HG03159 (cell line): ENCODE measurements around the gene PLEKHB2.
"Not testable (repeated sequence)": the region's sequence is repeated elsewhere in the genome, so short reads cannot be mapped to it uniquely, and the experiment has no call there.

Experiments used
- ATAC-seq: cut with Tn5 transposase; IDR thresholded peaks from one replicate; pipeline ENCODE4 v1.9.1; 2021; ENCODE audit warnings: mild to moderate bottlenecking, moderate library complexity; ENCODE audit not compliant: unreplicated experiment

Gene PLEKHB2

GRCh38 chr2:131093696-131094462 is 11.3 kb upstream of the PLEKHB2 start:
- ATAC-seq, result peak; percentile 72

DNA sequence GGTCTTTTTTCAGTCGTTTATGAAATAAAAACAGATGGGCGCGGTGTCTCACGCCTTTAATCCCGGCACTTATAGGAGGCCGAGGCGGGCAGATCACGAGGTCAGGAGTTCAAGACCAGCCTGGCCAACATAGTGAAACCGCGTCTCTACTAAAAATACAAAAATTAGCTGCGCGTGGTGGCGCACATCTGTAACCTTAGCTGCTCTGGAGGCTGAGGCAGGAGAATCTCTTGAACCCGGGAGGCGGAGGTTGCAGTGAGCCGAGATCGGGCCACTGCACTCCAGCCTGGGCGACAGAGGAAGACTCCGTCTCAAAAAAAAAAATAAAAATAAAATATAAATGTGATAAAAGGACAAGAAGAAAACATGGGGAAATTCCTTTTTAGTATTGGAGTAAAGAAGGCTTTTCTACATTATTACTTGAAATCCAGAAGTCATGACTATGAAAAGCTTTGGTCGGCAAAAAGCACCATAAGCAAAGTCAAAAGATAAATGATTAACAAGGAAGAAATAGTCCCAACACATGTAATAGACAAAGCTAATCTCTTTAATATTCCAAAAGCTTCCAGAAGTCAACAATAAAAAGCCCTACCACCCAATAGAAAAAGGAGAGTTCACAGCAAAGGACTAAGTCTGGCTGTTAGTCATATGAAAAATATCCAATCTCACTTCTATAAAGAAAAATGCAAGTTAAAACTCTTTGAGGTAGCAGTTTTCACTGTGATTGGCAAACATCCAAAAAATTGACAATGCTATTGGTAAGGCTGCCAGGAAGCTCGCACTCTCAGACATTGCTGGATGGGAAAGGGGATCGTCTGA is 10.5 kb upstream of the PLEKHB2 start:
- ATAC-seq, result no peak

DNA sequence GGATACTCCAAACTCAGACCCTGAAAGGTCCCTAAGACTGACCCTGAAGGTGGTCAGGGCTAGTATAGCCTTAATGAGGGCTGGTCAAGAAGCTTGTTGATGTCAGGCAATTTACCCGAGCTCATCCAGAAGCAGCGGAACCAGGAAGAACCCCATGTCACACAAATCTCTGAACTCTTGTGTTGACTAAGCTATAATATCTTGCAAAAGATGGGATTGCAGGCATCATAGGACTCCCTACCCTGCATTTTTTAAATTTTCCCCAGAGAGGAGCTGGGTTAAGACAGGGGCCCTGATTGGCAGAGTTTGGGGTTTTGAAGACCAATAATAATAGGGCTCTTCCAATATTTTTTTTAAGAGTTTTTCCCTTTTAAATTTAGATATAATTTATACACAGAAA is 2.0 kb upstream of the PLEKHB2 start:
- ATAC-seq, result no peak

- ATAC-seq, result peak; percentile 78
These were observed 515 bp upstream of the PLEKHB2 start for GRCh38 chr2:131104487-131105155.

GRCh38 chr2:131105950-131106801 is 1.0 kb downstream of the PLEKHB2 start:
- ATAC-seq, result peak; percentile 33

GRCh38 chr2:131112529-131112928 is 7.4 kb downstream of the PLEKHB2 start:
- ATAC-seq, result no peak

- no peak for ATAC-seq
These were observed 8.6 kb downstream of the PLEKHB2 start for GRCh38 chr2:131113566-131114227.

- ATAC-seq, result not testable (repeated sequence)
These were observed 9.8 kb downstream of the PLEKHB2 start for GRCh38 chr2:131114950-131115349.

- no peak for ATAC-seq
These were observed 10.6 kb downstream of the PLEKHB2 start for GRCh38 chr2:131115752-131116151.

DNA sequence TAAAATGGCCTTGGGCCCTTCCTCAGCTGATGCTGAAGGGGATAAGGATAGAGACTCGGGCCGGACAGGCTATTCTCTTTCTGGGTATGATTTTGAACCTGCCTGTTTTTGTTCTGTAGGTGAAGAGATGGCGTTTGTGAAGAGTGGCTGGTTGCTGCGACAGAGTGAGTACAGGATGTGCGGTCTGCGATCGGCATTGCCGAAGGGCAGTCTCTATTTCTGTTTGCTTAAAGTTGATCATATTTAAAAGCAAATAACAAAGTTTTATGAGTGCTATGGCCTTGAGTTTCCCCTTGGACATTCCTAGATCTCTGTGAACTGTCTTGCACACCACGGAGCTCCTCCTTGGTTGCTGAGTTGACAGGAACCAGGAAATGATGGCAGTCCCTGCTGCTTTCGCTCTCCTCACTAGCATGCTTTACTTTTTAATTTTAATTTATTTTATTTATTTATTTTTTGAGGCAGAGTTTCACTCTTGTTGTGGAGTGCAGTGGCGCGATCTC is 15.7 kb downstream of the PLEKHB2 start:
- ATAC-seq, result no peak

DNA sequence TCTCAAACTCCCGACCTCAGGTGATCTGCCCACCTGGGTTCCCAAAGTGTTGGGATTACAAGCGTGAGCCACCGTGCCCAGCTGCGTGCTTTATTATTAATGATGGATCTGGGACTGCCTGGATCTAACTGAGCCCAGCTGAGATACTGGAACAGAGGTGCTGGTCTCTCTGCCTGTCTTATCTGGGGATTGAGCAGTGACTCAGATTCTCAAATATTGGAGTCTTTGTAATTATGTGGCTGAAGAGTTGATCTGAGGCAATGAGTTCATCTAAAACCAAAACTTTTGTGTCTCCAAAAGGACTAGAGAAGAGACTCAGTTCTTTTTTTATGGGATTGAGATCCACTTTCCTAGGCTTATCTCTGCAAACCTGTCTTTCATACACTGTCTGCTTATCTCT is 16.3 kb downstream of the PLEKHB2 start:
- no peak for ATAC-seq

GRCh38 chr2:131122496-131122895 is 17.4 kb downstream of the PLEKHB2 start:
- no peak for ATAC-seq

DNA sequence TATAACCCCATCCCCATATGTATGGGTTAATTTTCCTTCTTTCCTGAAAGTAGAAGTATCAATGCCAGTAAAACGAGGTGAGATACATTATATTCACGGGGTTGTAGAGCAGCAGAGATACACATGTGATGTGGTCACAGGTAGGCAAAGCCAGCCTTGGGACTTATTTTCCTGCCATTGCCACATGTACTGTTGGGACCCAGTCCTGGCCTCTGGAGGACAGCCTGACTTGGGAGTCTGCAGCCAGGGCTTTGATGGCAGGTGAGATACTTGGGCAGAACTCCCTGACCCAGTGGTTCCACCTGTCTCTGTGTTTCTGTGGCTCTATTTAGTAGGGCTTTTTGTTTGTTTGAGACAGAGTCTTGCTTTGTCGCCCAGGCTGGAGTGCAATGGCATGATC is 18.1 kb downstream of the PLEKHB2 start:
- ATAC-seq, result no peak

GRCh38 chr2:131125195-131125757 is 20.1 kb downstream of the PLEKHB2 start:
- no peak for ATAC-seq

GRCh38 chr2:131126436-131126835 is 21.3 kb downstream of the PLEKHB2 start:
- no peak for ATAC-seq

DNA sequence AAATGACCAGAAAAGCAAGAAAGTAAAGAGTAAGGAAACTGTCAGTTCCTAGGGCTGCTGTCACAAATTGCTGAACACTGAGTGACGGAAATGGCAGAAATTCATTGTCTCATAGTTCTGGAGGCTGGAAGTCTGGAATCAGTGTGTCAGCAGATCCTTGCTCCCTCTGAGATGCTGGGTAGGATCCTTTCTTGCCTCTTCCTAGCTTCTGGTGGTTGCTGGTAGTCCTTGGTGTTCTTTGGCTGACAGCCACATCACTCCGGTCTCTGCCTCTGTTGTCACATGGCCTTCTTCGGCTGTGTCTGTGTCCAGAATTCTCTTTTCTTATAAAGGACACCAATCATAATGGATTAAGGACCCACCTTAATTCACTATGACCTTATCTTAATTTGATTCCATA is 21.9 kb downstream of the PLEKHB2 start:
- ATAC-seq, result no peak

DNA sequence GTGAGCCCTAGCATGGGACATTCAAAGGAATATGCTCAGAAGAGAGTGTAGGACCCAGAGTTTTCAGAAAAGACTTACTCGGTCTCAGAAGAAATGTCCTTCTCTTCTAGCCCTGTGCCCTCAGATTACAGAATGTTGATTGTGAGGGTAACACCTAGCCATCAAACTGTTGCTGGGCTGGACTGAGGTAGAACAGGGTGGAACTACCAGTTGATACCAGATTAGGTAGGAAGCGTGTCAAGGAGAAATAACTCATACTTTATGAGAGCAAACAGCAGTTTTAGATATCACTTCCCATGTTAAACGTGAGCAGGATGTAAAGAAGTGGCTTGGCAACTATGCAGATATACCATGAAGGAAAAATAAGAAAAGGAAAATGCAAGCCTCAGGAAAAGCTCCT is 22.8 kb downstream of the PLEKHB2 start:
- ATAC-seq, result no peak

- no peak for ATAC-seq
These were observed 25.1 kb downstream of the PLEKHB2 start for GRCh38 chr2:131130298-131130596.

- ATAC-seq, result no peak
These were observed 27.6 kb downstream of the PLEKHB2 start for GRCh38 chr2:131132729-131133128.

DNA sequence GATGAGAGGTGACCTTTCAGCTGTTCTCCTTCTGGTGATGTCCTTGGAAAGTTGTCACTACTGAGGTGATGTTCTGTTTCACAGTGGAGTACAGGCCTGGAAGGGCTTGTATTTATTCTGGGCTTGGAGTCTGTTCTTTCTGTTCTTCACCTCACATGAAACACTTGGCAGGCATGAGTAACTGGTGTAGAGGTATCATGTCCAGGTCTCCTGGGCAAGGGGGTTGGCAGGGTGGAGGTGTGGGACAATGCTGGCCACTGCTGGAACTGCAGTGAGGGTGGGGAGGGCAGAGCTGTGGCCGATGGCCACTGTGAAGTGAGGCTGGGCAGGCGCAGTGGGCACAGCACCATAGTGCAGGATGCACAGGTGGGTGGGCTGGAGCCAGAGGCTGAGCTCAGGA is 35.4 kb downstream of the PLEKHB2 start:
- no peak for ATAC-seq
